Adrenal gland (tissue), 5 donors: ENCODE results near the gene TCL1B.
"Not testable (repeated sequence)": the region's sequence is repeated elsewhere in the genome, so short reads cannot be mapped to it uniquely, and the experiment has no call there.

Source experiments
- POLR2A ChIP-seq, 2 donors: fragments of 450-650 bp; IDR thresholded peaks; one replicate each; pipeline ENCODE4 v1.6.1; 2017; ENCODE audit warnings: antibody characterized with exemption in 2 of 2, mild to moderate bottlenecking in 2 of 2, moderate library complexity in 1 of 2
- TF ChIP-seq, protein P1 (sequence below), 6 experiments: fragments of 450-650 bp in 4 of 6; fragments of 200-600 bp in 2 of 6; sonication (generic) in 1 of 6; IDR thresholded peaks; 1 replicate in 5 of 6; 2 replicates in 1 of 6; pipeline versions ENCODE4 v1.5.1 to v1.8.0; 2016 to 2021; ENCODE audit warnings: antibody characterized with exemption in 6 of 6, mild to moderate bottlenecking in 2 of 6, moderate library complexity in 1 of 6
- donor health status: DM: no; HTN: no; CAD: no.

DNA sequence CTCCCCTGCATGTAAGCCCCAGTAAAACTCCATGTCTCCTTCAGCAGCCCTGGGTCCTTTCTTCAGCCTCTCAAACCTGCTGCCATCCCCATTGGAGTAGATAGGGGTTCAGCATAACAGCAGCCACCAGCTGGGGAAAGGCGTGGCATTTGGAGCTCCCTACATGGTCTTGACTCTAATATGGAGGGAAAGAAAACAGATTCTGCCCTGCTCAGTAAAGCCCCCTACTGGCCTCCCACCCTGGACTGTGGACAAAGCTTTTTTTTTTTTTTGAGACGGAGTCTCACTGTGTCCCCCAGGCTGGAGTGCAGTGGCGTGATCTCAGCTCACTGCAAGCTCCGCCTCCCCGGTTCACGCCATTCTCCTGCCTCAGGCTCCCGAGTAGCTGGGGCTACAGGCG, 20.7 kb upstream of the TCL1B start:
- TF ChIP-seq, protein P1, sequence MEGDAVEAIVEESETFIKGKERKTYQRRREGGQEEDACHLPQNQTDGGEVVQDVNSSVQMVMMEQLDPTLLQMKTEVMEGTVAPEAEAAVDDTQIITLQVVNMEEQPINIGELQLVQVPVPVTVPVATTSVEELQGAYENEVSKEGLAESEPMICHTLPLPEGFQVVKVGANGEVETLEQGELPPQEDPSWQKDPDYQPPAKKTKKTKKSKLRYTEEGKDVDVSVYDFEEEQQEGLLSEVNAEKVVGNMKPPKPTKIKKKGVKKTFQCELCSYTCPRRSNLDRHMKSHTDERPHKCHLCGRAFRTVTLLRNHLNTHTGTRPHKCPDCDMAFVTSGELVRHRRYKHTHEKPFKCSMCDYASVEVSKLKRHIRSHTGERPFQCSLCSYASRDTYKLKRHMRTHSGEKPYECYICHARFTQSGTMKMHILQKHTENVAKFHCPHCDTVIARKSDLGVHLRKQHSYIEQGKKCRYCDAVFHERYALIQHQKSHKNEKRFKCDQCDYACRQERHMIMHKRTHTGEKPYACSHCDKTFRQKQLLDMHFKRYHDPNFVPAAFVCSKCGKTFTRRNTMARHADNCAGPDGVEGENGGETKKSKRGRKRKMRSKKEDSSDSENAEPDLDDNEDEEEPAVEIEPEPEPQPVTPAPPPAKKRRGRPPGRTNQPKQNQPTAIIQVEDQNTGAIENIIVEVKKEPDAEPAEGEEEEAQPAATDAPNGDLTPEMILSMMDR (IDR thresholded peaks at IDR 0.05): not testable (repeated sequence)
- TF ChIP-seq POLR2A (IDR thresholded peaks at IDR 0.05): not testable (repeated sequence)
